Brain microvascular endothelial cell (primary cell): Measurements from ENCODE around the gene FRZB.
"Not testable (repeated sequence)": the region's sequence is repeated elsewhere in the genome, so short reads cannot be mapped to it uniquely, and the experiment has no call there.

Experiments used
- DNase-seq: peaks from one replicate; pipeline ENCODE4 v3.0.0-alpha.2; 2020
- H3K27ac ChIP-seq: fragments of 250-450 bp; sonication (Bioruptor Pico); 2 replicates; pipeline ENCODE4 v1.5.1; 2020; ENCODE audit warnings: mild to moderate bottlenecking, moderate library complexity
- H3K27me3 ChIP-seq: fragments of 250-450 bp; sonication (Bioruptor Pico); replicated peaks from 2 replicates; pipeline ENCODE4 v1.5.1; 2020; ENCODE audit warnings: mild to moderate bottlenecking
- H3K36me3 ChIP-seq: fragments of 250-450 bp; sonication (Bioruptor Pico); replicated peaks from 2 replicates; pipeline ENCODE4 v1.5.1; 2020; ENCODE audit warnings: mild to moderate bottlenecking
- H3K4me3 ChIP-seq: 2 replicates; pipeline ENCODE4 v1.5.1; 2011; ENCODE audit warnings: low read depth, mild to moderate bottlenecking, control low read depth, low read length, moderate library complexity
- in situ Hi-C: cut with HindIII; loops from 2 replicates; pipeline ENCODE4 v1.10.0; 2017; ENCODE audit warnings: low sequenced_read_pairs, low pct_ligation_motif_present
- TF ChIP-seq, protein P1 (sequence below): IDR thresholded peaks from 2 replicates; pipeline ENCODE4 v1.5.1; 2011; ENCODE audit warnings: low read depth, mild to moderate bottlenecking, moderate library complexity, low read length, control low read depth, inconsistent platforms; ENCODE audit errors: missing control alignments

FRZB gene

GRCh38 chr2:182887753-182888415 is 21.4 kb upstream of the FRZB start:
- TF ChIP-seq, protein P1, sequence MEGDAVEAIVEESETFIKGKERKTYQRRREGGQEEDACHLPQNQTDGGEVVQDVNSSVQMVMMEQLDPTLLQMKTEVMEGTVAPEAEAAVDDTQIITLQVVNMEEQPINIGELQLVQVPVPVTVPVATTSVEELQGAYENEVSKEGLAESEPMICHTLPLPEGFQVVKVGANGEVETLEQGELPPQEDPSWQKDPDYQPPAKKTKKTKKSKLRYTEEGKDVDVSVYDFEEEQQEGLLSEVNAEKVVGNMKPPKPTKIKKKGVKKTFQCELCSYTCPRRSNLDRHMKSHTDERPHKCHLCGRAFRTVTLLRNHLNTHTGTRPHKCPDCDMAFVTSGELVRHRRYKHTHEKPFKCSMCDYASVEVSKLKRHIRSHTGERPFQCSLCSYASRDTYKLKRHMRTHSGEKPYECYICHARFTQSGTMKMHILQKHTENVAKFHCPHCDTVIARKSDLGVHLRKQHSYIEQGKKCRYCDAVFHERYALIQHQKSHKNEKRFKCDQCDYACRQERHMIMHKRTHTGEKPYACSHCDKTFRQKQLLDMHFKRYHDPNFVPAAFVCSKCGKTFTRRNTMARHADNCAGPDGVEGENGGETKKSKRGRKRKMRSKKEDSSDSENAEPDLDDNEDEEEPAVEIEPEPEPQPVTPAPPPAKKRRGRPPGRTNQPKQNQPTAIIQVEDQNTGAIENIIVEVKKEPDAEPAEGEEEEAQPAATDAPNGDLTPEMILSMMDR: no peak
- no peak overlapping the region for H3K27ac ChIP-seq
- no peak for DNase-seq
- no peaks in the 10 kb centered on the region for H3K36me3 ChIP-seq
- no peaks in the 10 kb centered on the region for H3K27me3 ChIP-seq
- H3K4me3 ChIP-seq: no peak overlapping the region
- in situ Hi-C loops: no loop called here

- in situ Hi-C loops: no loop called here
- no peak overlapping the region for H3K27ac ChIP-seq
- DNase-seq: no peak
- TF ChIP-seq, protein P1: no peak
- no peak overlapping the region for H3K4me3 ChIP-seq
- H3K36me3 ChIP-seq: no peaks in the 10 kb centered on the region
- H3K27me3 ChIP-seq: no peaks in the 10 kb centered on the region
Observed at GRCh38 chr2:182887093-182887492, 20.7 kb upstream of the FRZB start.

DNA sequence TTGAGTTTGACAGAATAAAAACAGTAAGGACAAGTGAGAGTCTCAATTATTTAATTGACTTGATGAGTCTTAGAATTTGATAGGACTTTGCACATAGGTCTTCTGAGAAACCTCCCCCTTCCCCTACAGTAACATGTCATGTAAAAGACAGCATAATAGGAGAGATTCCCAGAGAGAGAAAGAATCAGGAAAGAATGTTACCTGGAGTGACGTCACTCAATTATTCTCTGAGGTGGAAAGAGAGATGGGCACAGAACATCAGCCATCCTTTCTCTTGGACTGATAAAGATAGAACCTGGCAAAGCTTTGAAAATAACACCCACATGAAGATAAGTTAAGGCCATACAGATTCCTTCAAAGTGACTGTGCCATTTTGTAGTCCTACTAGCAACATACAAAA is 19.3 kb upstream of the FRZB start:
- no peaks in the 10 kb centered on the region for H3K27me3 ChIP-seq
- TF ChIP-seq, protein P1: no peak
- no peak for DNase-seq
- no peak overlapping the region for H3K27ac ChIP-seq
- in situ Hi-C loops: no loop called here
- no peak overlapping the region for H3K4me3 ChIP-seq
- H3K36me3 ChIP-seq: no peaks in the 10 kb centered on the region

DNA sequence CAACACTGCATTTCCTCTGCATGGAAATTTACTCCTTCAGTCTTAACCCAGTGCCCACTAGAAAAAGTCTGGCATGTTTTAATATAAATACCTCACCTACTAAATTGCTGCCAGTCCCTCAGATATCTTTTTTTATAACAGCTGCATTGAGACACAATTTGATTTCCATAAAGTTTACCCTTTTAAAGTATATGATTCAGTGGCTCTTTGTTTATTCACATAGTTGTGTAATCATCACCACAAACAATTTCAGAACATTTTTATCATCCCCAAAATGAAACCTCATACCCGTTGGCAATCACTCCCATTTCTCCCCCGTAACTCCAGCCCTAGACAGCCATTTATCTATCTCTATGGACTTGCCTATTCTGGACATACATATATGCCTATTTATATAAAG is 17.0 kb upstream of the FRZB start:
- DNase-seq: no peak
- Histone ChIP-seq H3K27ac (no peak overlapping the region), H3K27me3 (no peaks in the 10 kb centered on the region), H3K36me3 (no peaks in the 10 kb centered on the region), H3K4me3 (no peak overlapping the region)
- in situ Hi-C loops: no loop called here
- TF ChIP-seq, protein P1: no peak

DNA sequence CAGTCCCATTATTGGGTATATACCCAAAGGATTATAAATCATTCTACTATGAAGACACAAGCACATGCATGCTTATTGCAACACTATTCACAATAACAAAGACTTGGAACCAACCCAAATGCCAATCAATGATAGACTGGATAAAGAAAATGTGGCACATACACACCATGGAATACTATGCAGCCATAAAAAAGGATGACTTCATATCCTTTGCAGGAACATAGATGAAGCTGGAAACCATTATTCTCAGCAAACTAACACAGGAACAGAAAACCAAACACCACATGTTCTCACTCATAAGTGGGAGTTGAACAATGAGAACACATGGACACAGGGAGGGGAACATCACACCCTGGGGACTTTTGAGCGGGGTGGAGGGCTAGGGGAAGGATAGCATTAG is 13.7 kb upstream of the FRZB start:
- not testable (repeated sequence) for H3K36me3 ChIP-seq, DNase-seq, H3K27me3 ChIP-seq

GRCh38 chr2:182876653-182877052 is 10.2 kb upstream of the FRZB start:
- DNase-seq, H3K27me3 ChIP-seq, H3K27ac ChIP-seq, H3K36me3 ChIP-seq, H3K4me3 ChIP-seq, in situ Hi-C loops: not testable (repeated sequence)

More for the DNA sequence above, 13.7 kb upstream of the FRZB start:
- H3K27ac ChIP-seq, H3K4me3 ChIP-seq, in situ Hi-C loops: not testable (repeated sequence)

- H3K36me3 ChIP-seq: no peaks in the 10 kb centered on the region
- DNase-seq: no peak
- in situ Hi-C loops: no loop called here
- no peak overlapping the region for H3K27ac ChIP-seq
- H3K27me3 ChIP-seq: no peaks in the 10 kb centered on the region
- H3K4me3 ChIP-seq: no peak overlapping the region
- TF ChIP-seq, protein P1: peak; percentile 60
Observed at GRCh38 chr2:182870227-182870626, 3.8 kb upstream of the FRZB start.
